Measurements from ENCODE around the gene OR1J1. TPM values are rescaled to one million over a fixed set of nuclear protein-coding genes. Genes with fewer than 3 reads are reported as not detected.

The OR1J1 gene
- total RNA-seq, 4 donors from 2014 or later = not detected

GRCh38 chr9:122463828-122464632 is 13.7 kb downstream of the OR1J1 start:
- Histone ChIP-seq H3K4me1 (peaks cover 17% of the 10 kb centered on the region), H3K27me3 (peaks cover 9% of the 10 kb centered on the region), H3K36me3 (no peaks in the 10 kb centered on the region), H3K4me3 (peak overlapping the region; percentile 45), H3K27ac (no peak overlapping the region), H3K9me3 (no peaks in the 10 kb centered on the region)
- no peak for DNase-seq (ENCODE audit: low spot score in 2 of 2)
- 79% methylated on average over 9 of the region's 10 CpGs for WGBS
- no peak for TF ChIP-seq CTCF (IDR thresholded peaks at IDR 0.05)
- TF ChIP-seq POLR2AphosphoS5 (IDR thresholded peaks at IDR 0.05) = no peak
- no peak for TF ChIP-seq POLR2A (IDR thresholded peaks at IDR 0.05)
- no peak for TF ChIP-seq EP300 (IDR thresholded peaks at IDR 0.05)

- H3K4me1 ChIP-seq = no peaks in the 10 kb centered on the region
- TF ChIP-seq EP300 (IDR thresholded peaks at IDR 0.05) (no peak), POLR2AphosphoS5 (IDR thresholded peaks at IDR 0.05) (no peak), POLR2A (IDR thresholded peaks at IDR 0.05) (no peak), CTCF (IDR thresholded peaks at IDR 0.05) (no peak)
- peaks cover 9% of the 10 kb centered on the region for H3K27me3 ChIP-seq
- no peak for DNase-seq (ENCODE audit: low spot score in 2 of 2)
- no peaks in the 10 kb centered on the region for H3K9me3 ChIP-seq
- no peaks in the 10 kb centered on the region for H3K36me3 ChIP-seq
- no peak overlapping the region for H3K4me3 ChIP-seq
- WGBS = 94% methylated on average over 1 of the region's 1 CpG
- no peak overlapping the region for H3K27ac ChIP-seq
Observed at GRCh38 chr9:122457787-122458186, 19.9 kb downstream of the OR1J1 start.

GRCh38 chr9:122456123-122456522 is 21.6 kb downstream of the OR1J1 start:
- H3K27ac ChIP-seq = no peak overlapping the region
- no peaks in the 10 kb centered on the region for H3K4me1 ChIP-seq
- no peak for TF ChIP-seq CTCF (IDR thresholded peaks at IDR 0.05)
- H3K9me3 ChIP-seq = no peaks in the 10 kb centered on the region
- no peaks in the 10 kb centered on the region for H3K36me3 ChIP-seq
- DNase-seq (ENCODE audit: low spot score in 2 of 2) = no peak
- WGBS = 87% methylated on average over 3 of the region's 3 CpGs
- H3K4me3 ChIP-seq = no peak overlapping the region
- H3K27me3 ChIP-seq = peaks cover 9% of the 10 kb centered on the region

- H3K4me3 ChIP-seq = no peak overlapping the region
- no peaks in the 10 kb centered on the region for H3K36me3 ChIP-seq
- no peak for DNase-seq (ENCODE audit: low spot score in 2 of 2)
- H3K9me3 ChIP-seq = no peaks in the 10 kb centered on the region
- WGBS = 52% methylated on average over 2 of the region's 2 CpGs
- TF ChIP-seq CTCF (IDR thresholded peaks at IDR 0.05) (no peak), POLR2A (IDR thresholded peaks at IDR 0.05) (no peak), POLR2AphosphoS5 (IDR thresholded peaks at IDR 0.05) (no peak), EP300 (IDR thresholded peaks at IDR 0.05) (no peak)
- no peaks in the 10 kb centered on the region for H3K27me3 ChIP-seq
- H3K4me1 ChIP-seq = no peaks in the 10 kb centered on the region
- H3K27ac ChIP-seq = no peak overlapping the region
Observed at GRCh38 chr9:122453677-122454135, 24.0 kb downstream of the OR1J1 start.

GRCh38 chr9:122446819-122447484 is 30.8 kb downstream of the OR1J1 start:
- WGBS = 73% methylated on average over 3 of the region's 3 CpGs
- Histone ChIP-seq H3K4me1 (no peaks in the 10 kb centered on the region), H3K27me3 (no peaks in the 10 kb centered on the region), H3K27ac (no peak overlapping the region), H3K9me3 (no peaks in the 10 kb centered on the region), H3K36me3 (no peaks in the 10 kb centered on the region), H3K4me3 (no peak overlapping the region)
- no peak for DNase-seq (ENCODE audit: low spot score in 2 of 2)
- TF ChIP-seq EP300 (IDR thresholded peaks at IDR 0.05) (no peak), POLR2A (IDR thresholded peaks at IDR 0.05) (no peak), POLR2AphosphoS5 (IDR thresholded peaks at IDR 0.05) (no peak), CTCF (IDR thresholded peaks at IDR 0.05) (no peak)

Data from suprapubic skin (tissue), 4 donors.